Muscle layer of duodenum (tissue), 2 donors: ENCODE data around the gene GALR2.

Experiments
- H3K27ac ChIP-seq: one replicate; pipeline ENCODE4 v1.7.0; 2013; ENCODE audit warnings: mild to moderate bottlenecking, low read length
- H3K27me3 ChIP-seq: one replicate; pipeline ENCODE4 v1.7.0; 2013; ENCODE audit warnings: low read depth, mild to moderate bottlenecking, control low read depth, low read length
- H3K36me3 ChIP-seq, 2 donors: one replicate each; pipeline ENCODE4 v1.7.0; 2013; ENCODE audit warnings: low read length in 2 of 2, control low read depth in 1 of 2, mild to moderate bottlenecking in 1 of 2; ENCODE audit not compliant: insufficient read depth in 2 of 2, control insufficient read depth in 1 of 2
- H3K4me1 ChIP-seq, 2 donors: one replicate each; pipeline ENCODE4 v1.7.0; 2013; ENCODE audit warnings: low read length in 2 of 2, mild to moderate bottlenecking in 2 of 2, control low read depth in 1 of 2, moderate library complexity in 1 of 2; ENCODE audit not compliant: insufficient read depth in 2 of 2, control insufficient read depth in 1 of 2
- H3K4me3 ChIP-seq, 2 donors: one replicate each; pipeline ENCODE4 v1.7.0; 2013; ENCODE audit warnings: low read length in 2 of 2, low read depth in 1 of 2, mild to moderate bottlenecking in 1 of 2
- H3K9me3 ChIP-seq, 2 donors: one replicate each; pipeline ENCODE4 v1.7.0; 2013; ENCODE audit warnings: low read length in 2 of 2, control low read depth in 1 of 2, mild to moderate bottlenecking in 1 of 2; ENCODE audit not compliant: control insufficient read depth in 1 of 2
- donor health status: healthy.

Gene GALR2

GRCh38 chr17:76082326-76083251, 8.0 kb downstream of the GALR2 start:
- peaks cover 0 to 12% of the 10 kb centered on the region in 2 donors for H3K4me1 ChIP-seq
- H3K27me3 ChIP-seq, result peaks cover 21% of the 10 kb centered on the region
- peaks cover 38 to 56% of the 10 kb centered on the region in 2 donors for H3K36me3 ChIP-seq
- no peak overlapping the region for H3K4me3 ChIP-seq
- H3K27ac ChIP-seq, result no peak overlapping the region
- H3K9me3 ChIP-seq, result no peaks in the 10 kb centered on the region

GRCh38 chr17:76083536-76084182, 9.1 kb downstream of the GALR2 start:
- H3K4me3 ChIP-seq, result no peak overlapping the region
- H3K36me3 ChIP-seq, result peaks cover 48 to 67% of the 10 kb centered on the region in 2 donors
- no peak overlapping the region for H3K27ac ChIP-seq
- peaks cover 0 to 11% of the 10 kb centered on the region in 2 donors for H3K4me1 ChIP-seq
- no peaks in the 10 kb centered on the region for H3K9me3 ChIP-seq
- H3K27me3 ChIP-seq, result peaks cover 13% of the 10 kb centered on the region

GRCh38 chr17:76085066-76085730, 10.6 kb downstream of the GALR2 start:
- Histone ChIP-seq H3K27me3 (no peaks in the 10 kb centered on the region), H3K36me3 (peaks cover 59 to 82% of the 10 kb centered on the region in 2 donors), H3K4me3 (no peak overlapping the region), H3K27ac (no peak overlapping the region), H3K4me1 (peaks cover 0 to 2% of the 10 kb centered on the region in 2 donors), H3K9me3 (no peaks in the 10 kb centered on the region)

- no peaks in the 10 kb centered on the region for H3K27me3 ChIP-seq
- no peak overlapping the region for H3K4me3 ChIP-seq
- no peaks in the 10 kb centered on the region for H3K9me3 ChIP-seq
- H3K27ac ChIP-seq, result no peak overlapping the region
- peaks cover 62 to 88% of the 10 kb centered on the region in 2 donors for H3K36me3 ChIP-seq
- no peaks in the 10 kb centered on the region for H3K4me1 ChIP-seq
Measured at GRCh38 chr17:76085731-76086366, 11.3 kb downstream of the GALR2 start.

GRCh38 chr17:76086384-76086783, 11.8 kb downstream of the GALR2 start:
- H3K27me3 ChIP-seq, result no peaks in the 10 kb centered on the region
- no peaks in the 10 kb centered on the region for H3K9me3 ChIP-seq
- peaks cover 62 to 94% of the 10 kb centered on the region in 2 donors for H3K36me3 ChIP-seq
- H3K4me3 ChIP-seq, result no peak overlapping the region
- H3K27ac ChIP-seq, result no peak overlapping the region
- H3K4me1 ChIP-seq, result no peaks in the 10 kb centered on the region

GRCh38 chr17:76087531-76087930, 12.9 kb downstream of the GALR2 start:
- H3K9me3 ChIP-seq, result no peaks in the 10 kb centered on the region
- H3K36me3 ChIP-seq, result peaks cover 62 to 97% of the 10 kb centered on the region in 2 donors
- H3K4me3 ChIP-seq, result no peak overlapping the region
- no peak overlapping the region for H3K27ac ChIP-seq
- no peaks in the 10 kb centered on the region for H3K4me1 ChIP-seq
- H3K27me3 ChIP-seq, result no peaks in the 10 kb centered on the region

GRCh38 chr17:76088041-76088867, 13.7 kb downstream of the GALR2 start:
- Histone ChIP-seq H3K4me1 (no peaks in the 10 kb centered on the region), H3K27me3 (no peaks in the 10 kb centered on the region), H3K36me3 (peaks cover 62 to 97% of the 10 kb centered on the region in 2 donors), H3K4me3 (no peak overlapping the region), H3K27ac (no peak overlapping the region), H3K9me3 (no peaks in the 10 kb centered on the region)

GRCh38 chr17:76088868-76089576, 14.4 kb downstream of the GALR2 start:
- H3K9me3 ChIP-seq, result no peaks in the 10 kb centered on the region
- peaks cover 67 to 97% of the 10 kb centered on the region in 2 donors for H3K36me3 ChIP-seq
- H3K27ac ChIP-seq, result no peak overlapping the region
- no peaks in the 10 kb centered on the region for H3K4me1 ChIP-seq
- no peaks in the 10 kb centered on the region for H3K27me3 ChIP-seq
- H3K4me3 ChIP-seq, result no peak overlapping the region

- Histone ChIP-seq H3K36me3 (peaks cover 60 to 96% of the 10 kb centered on the region in 2 donors), H3K4me1 (no peaks in the 10 kb centered on the region), H3K4me3 (no peak overlapping the region), H3K27ac (no peak overlapping the region), H3K9me3 (no peaks in the 10 kb centered on the region), H3K27me3 (no peaks in the 10 kb centered on the region)
Measured at GRCh38 chr17:76089680-76090516, 15.3 kb downstream of the GALR2 start.
